ENCODE measurements around the gene USP33. TPM values are rescaled to one million over a fixed set of nuclear protein-coding genes. Genes with fewer than 3 reads are reported as not detected.
"Not testable (repeated sequence)": the region's sequence is repeated elsewhere in the genome, so short reads cannot be mapped to it uniquely, and the experiment has no call there.

USP33 gene
- total RNA-seq, 1 donor from 2014 or later: 65.3 TPM

- peak in 1 of 2 donors; percentile 95 for DNase-seq (ENCODE audit: extremely low spot score in 2 of 2)
- H3K4me1 ChIP-seq: peaks cover 56% of the 10 kb centered on the region
- H3K36me3 ChIP-seq: no peaks in the 10 kb centered on the region
- TF ChIP-seq CTCF (IDR thresholded peaks at IDR 0.05) (no peak), POLR2AphosphoS5 (IDR thresholded peaks at IDR 0.05; ENCODE audit: insufficient read depth in 1 of 2, low read depth in 1 of 2) (peak; percentile 70 to 77), POLR2A (IDR thresholded peaks at IDR 0.05) (peak in 1 of 2 donors; percentile 11)
- H3K27me3 ChIP-seq: no peaks in the 10 kb centered on the region
- no peaks in the 10 kb centered on the region for H3K9me3 ChIP-seq
- H3K4me3 ChIP-seq: peak within 1 kb of the TSS; percentile 76 to 93
- peak within 1 kb of the TSS; percentile 95 for H3K27ac ChIP-seq
- intact Hi-C loops (cut with DNase I): loop anchor here (5.0 kb wide), 1 partner anchor 75 kb away; the partner anchor contains the start of gene USP33
Observed at GRCh38 chr1:77682460-77683159, 77.0 kb downstream of the USP33 start, which contains the start of gene ZZZ3. ZZZ3 (minus strand) TSS chr1:77682658; CDS start chr1:77633354, 49,304 bp downstream.

GRCh38 chr1:77680173-77680572, 79.5 kb downstream of the USP33 start:
- intact Hi-C loops (cut with DNase I): loop anchor here (5.0 kb wide), 1 partner anchor 77 kb away; the partner anchor contains the start of gene USP33
- TF ChIP-seq POLR2A (IDR thresholded peaks at IDR 0.05): no peak
- TF ChIP-seq CTCF (IDR thresholded peaks at IDR 0.05): no peak
- TF ChIP-seq POLR2AphosphoS5 (IDR thresholded peaks at IDR 0.05; ENCODE audit: insufficient read depth in 1 of 2, low read depth in 1 of 2): no peak
- DNase-seq (ENCODE audit: extremely low spot score in 2 of 2): no peak
- Histone ChIP-seq H3K36me3 (no peaks in the 10 kb centered on the region), H3K4me1 (peaks cover 57% of the 10 kb centered on the region), H3K9me3 (no peaks in the 10 kb centered on the region), H3K27me3 (no peaks in the 10 kb centered on the region), H3K4me3 (no peak overlapping the region), H3K27ac (no peak overlapping the region)

- peaks cover 47% of the 10 kb centered on the region for H3K4me1 ChIP-seq
- H3K4me3 ChIP-seq: no peak overlapping the region
- intact Hi-C loops (cut with DNase I): no loop called here
- no peak for DNase-seq (ENCODE audit: extremely low spot score in 2 of 2)
- no peaks in the 10 kb centered on the region for H3K36me3 ChIP-seq
- no peak for TF ChIP-seq POLR2A (IDR thresholded peaks at IDR 0.05)
- TF ChIP-seq POLR2AphosphoS5 (IDR thresholded peaks at IDR 0.05; ENCODE audit: insufficient read depth in 1 of 2, low read depth in 1 of 2): no peak
- TF ChIP-seq CTCF (IDR thresholded peaks at IDR 0.05): no peak
- H3K9me3 ChIP-seq: no peaks in the 10 kb centered on the region
- H3K27me3 ChIP-seq: no peaks in the 10 kb centered on the region
- no peak overlapping the region for H3K27ac ChIP-seq
Observed at GRCh38 chr1:77678660-77679610, 80.7 kb downstream of the USP33 start.

GRCh38 chr1:77674807-77675206, 84.8 kb downstream of the USP33 start:
- H3K27ac ChIP-seq; H3K27me3 ChIP-seq; intact Hi-C loops (cut with DNase I); H3K9me3 ChIP-seq; H3K4me3 ChIP-seq; H3K36me3 ChIP-seq; DNase-seq (ENCODE audit: extremely low spot score in 2 of 2): not testable (repeated sequence)
- peaks cover 46% of the 10 kb centered on the region for H3K4me1 ChIP-seq

- peaks cover 38% of the 10 kb centered on the region for H3K4me1 ChIP-seq
- TF ChIP-seq CTCF (IDR thresholded peaks at IDR 0.05) (no peak), POLR2AphosphoS5 (IDR thresholded peaks at IDR 0.05; ENCODE audit: insufficient read depth in 1 of 2, low read depth in 1 of 2) (no peak), POLR2A (IDR thresholded peaks at IDR 0.05) (no peak)
- H3K27ac ChIP-seq: no peak overlapping the region
- no peak for DNase-seq (ENCODE audit: extremely low spot score in 2 of 2)
- no peaks in the 10 kb centered on the region for H3K36me3 ChIP-seq
- intact Hi-C loops (cut with DNase I): no loop called here
- H3K9me3 ChIP-seq: no peaks in the 10 kb centered on the region
- no peak overlapping the region for H3K4me3 ChIP-seq
- no peaks in the 10 kb centered on the region for H3K27me3 ChIP-seq
Observed at GRCh38 chr1:77673716-77674355, 85.8 kb downstream of the USP33 start.
